H1 (cell line): ENCODE results near the gene RPTOR. TPM values are rescaled to one million over a fixed set of nuclear protein-coding genes. Genes with fewer than 3 reads are reported as not detected.

ENCODE experiments used
- CTCF ChIA-PET: fragments of 300-600 bp; sonication (Branson Sonifier 250); formaldehyde crosslinking; loops from one replicate; lab custom pipeline; 2021; ENCODE audit not compliant: partially characterized antibody; lab: Charles Lee
- POLR2A ChIA-PET: fragments of 300-600 bp; sonication (Branson Sonifier 250); formaldehyde crosslinking; loops from one replicate; lab custom pipeline; 2021; ENCODE audit warnings: inconsistent platforms; ENCODE audit not compliant: partially characterized antibody; lab: Charles Lee
- DNase-seq, 2 experiments: peaks; one replicate each; pipeline versions ENCODE4 v3.0.0 to v3.0.0-alpha.2; 2010 to 2022; ENCODE audit warnings: low spot score in 2 of 2, low read depth in 1 of 2, mixed read lengths in 1 of 2
- FAIRE-seq: peaks from 2 replicates; lab custom pipeline; 2011; peaks lifted over from hg19 to GRCh38; lab: Jason Lieb, UNC
- H2AFZ ChIP-seq: 2 replicates; pipeline ENCODE4 v1.8.1; 2012; ENCODE audit warnings: low read length, inconsistent platforms
- H2AK5ac ChIP-seq: 2 replicates; pipeline ENCODE4 v1.6.1; 2013; ENCODE audit warnings: low read depth, low read length
- H2BK120ac ChIP-seq: replicated peaks from 2 replicates; pipeline ENCODE3; 2013; ENCODE audit warnings: low read depth, low read length, inconsistent platforms
- H2BK12ac ChIP-seq: 2 replicates; pipeline ENCODE4 v1.6.1; 2013; ENCODE audit warnings: low read depth, low read length
- H2BK15ac ChIP-seq: 2 replicates; pipeline ENCODE4 v1.6.1; 2013; ENCODE audit warnings: low read length
- H2BK20ac ChIP-seq: 2 replicates; pipeline ENCODE4 v1.6.1; 2013; ENCODE audit warnings: low read length
- H2BK5ac ChIP-seq: 2 replicates; pipeline ENCODE4 v1.6.1; 2013; ENCODE audit warnings: low read depth, low read length
- H3K14ac ChIP-seq: 2 replicates; pipeline ENCODE4 v1.6.1; 2013; ENCODE audit warnings: inconsistent platforms; ENCODE audit not compliant: insufficient read length
- H3K18ac ChIP-seq: 2 replicates; pipeline ENCODE4 v1.6.1; 2013; ENCODE audit warnings: low read length; ENCODE audit errors: extremely low read depth
- H3K23ac ChIP-seq: 2 replicates; pipeline ENCODE4 v1.6.1; 2013; ENCODE audit warnings: inconsistent platforms; ENCODE audit not compliant: insufficient read length
- H3K23me2 ChIP-seq: 2 replicates; pipeline ENCODE4 v1.6.1; 2013; ENCODE audit warnings: low read depth, low read length
- H3K27ac ChIP-seq: 2 replicates; pipeline ENCODE4 v1.6.1; 2011; ENCODE audit warnings: low read depth, low read length, inconsistent platforms
- H3K27me3 ChIP-seq, 4 experiments: replicated peaks in 1 of 4; 1 replicate in 1 of 4; 2 replicates in 3 of 4; pipeline versions ENCODE4 v1.6.1 to v1.8.1; 2011 to 2013; ENCODE audit warnings: low read length in 3 of 4, mild to moderate bottlenecking in 3 of 4, inconsistent platforms in 2 of 4, mixed read lengths in 2 of 4, moderate library complexity in 1 of 4; ENCODE audit not compliant: control insufficient read depth in 3 of 4, insufficient read depth in 3 of 4; ENCODE audit errors: extremely low read depth in 1 of 4
- H3K36me3 ChIP-seq, 4 experiments: 2 replicates each; pipeline versions ENCODE4 v1.6.1 to v1.8.1; 2011 to 2013; ENCODE audit warnings: mild to moderate bottlenecking in 4 of 4, low read length in 3 of 4, moderate library complexity in 2 of 4, control low read depth in 1 of 4, inconsistent platforms in 1 of 4; ENCODE audit not compliant: insufficient read depth in 4 of 4, control insufficient read depth in 2 of 4
- H3K4ac ChIP-seq: replicated peaks from 2 replicates; pipeline ENCODE3; 2013; ENCODE audit warnings: low read length, low read depth, mixed read lengths, inconsistent platforms; ENCODE audit not compliant: insufficient read length
- H3K4me1 ChIP-seq, 4 experiments: replicated peaks in 1 of 4; 1 replicate in 1 of 4; 2 replicates in 3 of 4; pipeline versions ENCODE4 v1.6.1 to v1.8.1; 2011 to 2013; ENCODE audit warnings: low read length in 3 of 4, inconsistent platforms in 2 of 4, mixed read lengths in 1 of 4; ENCODE audit not compliant: insufficient read depth in 4 of 4, control insufficient read depth in 3 of 4
- H3K4me2 ChIP-seq, 2 experiments: 2 replicates each; pipeline versions ENCODE4 v1.6.1 to v1.8.1; 2011 to 2013; ENCODE audit warnings: low read depth in 2 of 2, low read length in 2 of 2, control low read depth in 1 of 2, inconsistent platforms in 1 of 2, mild to moderate bottlenecking in 1 of 2; ENCODE audit not compliant: insufficient read depth in 1 of 2
- H3K4me3 ChIP-seq, 4 experiments: fragments of 200-600, 300-600 bp in 1 of 4; sonication (generic), shearing (Covaris generic), sonication (Bioruptor Twin) in 1 of 4; 2 replicates each; pipeline versions ENCODE4 v1.5.1 to v1.8.1; 2011 to 2016; ENCODE audit warnings: low read length in 4 of 4, low read depth in 3 of 4, control low read depth in 2 of 4, inconsistent platforms in 2 of 4, mild to moderate bottlenecking in 2 of 4, mixed read lengths in 1 of 4, moderate library complexity in 1 of 4; ENCODE audit not compliant: insufficient read depth in 2 of 4; ENCODE audit errors: extremely low read depth in 1 of 4
- H3K56ac ChIP-seq: replicated peaks from 2 replicates; pipeline ENCODE3; 2013; ENCODE audit warnings: low read depth, mild to moderate bottlenecking, mixed read lengths, low read length, inconsistent platforms; ENCODE audit not compliant: insufficient read length
- H3K79me1 ChIP-seq: 2 replicates; pipeline ENCODE4 v1.6.1; 2013; ENCODE audit warnings: low read depth, low read length, control low read depth
- H3K79me2 ChIP-seq, 2 experiments: 2 replicates each; pipeline versions ENCODE4 v1.6.1 to v1.8.1; 2012 to 2013; ENCODE audit warnings: low read length in 2 of 2, mild to moderate bottlenecking in 2 of 2, inconsistent platforms in 1 of 2; ENCODE audit not compliant: insufficient read depth in 2 of 2, control insufficient read depth in 1 of 2
- H3K9ac ChIP-seq, 4 experiments: replicated peaks in 1 of 4; 1 replicate in 1 of 4; 2 replicates in 3 of 4; pipeline versions ENCODE4 v1.6.1 to v1.8.1; 2011 to 2013; ENCODE audit warnings: low read depth in 3 of 4, low read length in 3 of 4, control low read depth in 2 of 4, mild to moderate bottlenecking in 2 of 4, moderate library complexity in 2 of 4, inconsistent platforms in 1 of 4; ENCODE audit errors: extremely low read depth in 1 of 4
- H3K9me3 ChIP-seq, 2 experiments: 2 replicates each; pipeline versions ENCODE4 v1.6.1 to v1.8.1; 2012 to 2013; ENCODE audit warnings: mild to moderate bottlenecking in 2 of 2, moderate library complexity in 2 of 2, control low read depth in 1 of 2, inconsistent platforms in 1 of 2, low read depth in 1 of 2, low read length in 1 of 2, mixed read lengths in 1 of 2; ENCODE audit not compliant: insufficient read depth in 2 of 2
- H4K20me1 ChIP-seq, 2 experiments: replicated peaks in 1 of 2; 2 replicates each; pipeline versions ENCODE3 to v1.8.1; 2011 to 2013; ENCODE audit warnings: inconsistent platforms in 2 of 2, low read length in 2 of 2, mild to moderate bottlenecking in 1 of 2; ENCODE audit not compliant: insufficient read depth in 2 of 2, control insufficient read depth in 1 of 2
- H4K5ac ChIP-seq: 2 replicates; pipeline ENCODE4 v1.6.1; 2013; ENCODE audit warnings: low read length, low read depth, mixed read lengths, inconsistent platforms; ENCODE audit not compliant: insufficient read length
- H4K8ac ChIP-seq: 2 replicates; pipeline ENCODE4 v1.8.0; 2013; ENCODE audit warnings: mild to moderate bottlenecking, moderate library complexity, low read length, inconsistent platforms; ENCODE audit not compliant: insufficient read depth; ENCODE audit errors: extremely low read depth
- H4K91ac ChIP-seq: replicated peaks from 2 replicates; pipeline ENCODE3; 2013; ENCODE audit warnings: low read length, mixed read lengths, inconsistent platforms; ENCODE audit not compliant: insufficient read length
- CBX8 ChIP-seq: fragments of 300-800, 300-1000 bp; sonication (generic); IDR thresholded peaks from 2 replicates; pipeline ENCODE4 v1.7.1; 2016; ENCODE audit warnings: low read depth, low read length, borderline replicate concordance
- CEBPB ChIP-seq: IDR thresholded peaks from 2 replicates; pipeline ENCODE4 v1.6.1; 2012; ENCODE audit warnings: low read depth, low read length
- CHD2 ChIP-seq: IDR thresholded peaks from 2 replicates; pipeline ENCODE4 v1.6.1; 2012; ENCODE audit warnings: low read length, improper control_type of control experiment
- EP300 ChIP-seq, 2 experiments: IDR thresholded peaks; 1 replicate in 1 of 2; 2 replicates in 1 of 2; pipeline ENCODE4 v1.6.1; 2011 to 2012; ENCODE audit warnings: low read depth in 2 of 2, low read length in 2 of 2, mild to moderate bottlenecking in 2 of 2, borderline replicate concordance in 1 of 2, inconsistent platforms in 1 of 2, moderate library complexity in 1 of 2
- GTF2F1 ChIP-seq: IDR thresholded peaks from 2 replicates; pipeline ENCODE4 v1.6.1; 2012; ENCODE audit warnings: low read depth, low read length, improper control_type of control experiment, borderline replicate concordance
- HDAC2 ChIP-seq, 2 experiments: fragments of 300-600 bp in 1 of 2; sonication (generic) in 1 of 2; IDR thresholded peaks; 2 replicates each; pipeline ENCODE4 v1.6.1; 2011 to 2012; ENCODE audit warnings: low read depth in 2 of 2, low read length in 2 of 2, mild to moderate bottlenecking in 2 of 2, moderate library complexity in 2 of 2, borderline replicate concordance in 1 of 2, inconsistent platforms in 1 of 2
- KDM4A ChIP-seq: IDR thresholded peaks from one replicate; pipeline ENCODE4 v1.7.1; 2012; ENCODE audit warnings: low read depth, mild to moderate bottlenecking, moderate library complexity, low read length, inconsistent platforms; ENCODE audit not compliant: severe bottlenecking
- POU5F1 ChIP-seq: IDR thresholded peaks from 2 replicates; pipeline ENCODE4 v1.6.1; 2011; ENCODE audit warnings: low read depth, mild to moderate bottlenecking, low read length, moderate library complexity
- RXRA ChIP-seq: IDR thresholded peaks from 2 replicates; pipeline ENCODE4 v1.6.1; 2011; ENCODE audit warnings: low read depth, mild to moderate bottlenecking, low read length, moderate library complexity; ENCODE audit not compliant: insufficient read depth
- SAP30 ChIP-seq: fragments of 300-600 bp; sonication (generic); IDR thresholded peaks from 2 replicates; pipeline ENCODE4 v1.7.1; 2012; ENCODE audit warnings: low read length, moderate library complexity, mild to moderate bottlenecking, inconsistent platforms; ENCODE audit not compliant: insufficient read depth, insufficient replicate concordance
- SIRT6 ChIP-seq: IDR thresholded peaks from one replicate; pipeline ENCODE4 v1.7.1; 2012; ENCODE audit warnings: low read length, inconsistent platforms
- TAF1 ChIP-seq: IDR thresholded peaks from 2 replicates; pipeline ENCODE4 v1.6.1; 2011; ENCODE audit warnings: mild to moderate bottlenecking, low read depth, low read length
- TAF7 ChIP-seq: optimal IDR thresholded peaks from 2 replicates; pipeline ENCODE3; 2011; ENCODE audit warnings: low read depth, mild to moderate bottlenecking, inconsistent platforms, low read length, moderate library complexity, borderline replicate concordance
- WGBS, 2 experiments: shearing (Covaris generic) in 1 of 2; methylation state at CpG; one replicate each; pipeline versions ENCODE4 v1.1.6 to v1.1.7; 2013 to 2015; ENCODE audit warnings: low lambda C conversion rate in 2 of 2, mixed read lengths in 2 of 2, inconsistent platforms in 1 of 2, low coverage in 1 of 2, missing lambda C conversion rate in 1 of 2; ENCODE audit not compliant: insufficient replicate concordance in 2 of 2, insufficient coverage in 1 of 2, insufficient read length in 1 of 2; ENCODE audit errors: extremely low coverage in 1 of 2, missing lambda C conversion rate in 1 of 2; 5-methylcytosine and 5-hydroxymethylcytosine counted together
- polyA plus RNA-seq, 7 experiments: library from polyadenylated mRNA; depleted of rRNA in 3 of 7; stranded (reverse) in 5 of 7; unstranded in 2 of 7; fragments of >200 nt in 5 of 7; fragments of 200-250 nt in 2 of 7; gene quantifications; 1 replicate in 5 of 7; 2 replicates in 1 of 7; 4 replicates in 1 of 7; pipeline versions ENCODE4 v1.2.1 to v1.2.3, GENCODE V29; 2011 to 2013; ENCODE audit warnings: missing spikeins in 2 of 7, mixed read lengths in 2 of 7
- total RNA-seq: library from RNA; stranded (reverse); fragmentation: NEBNext Ultra II Directional; extraction: Animal tissue kit (Norgen Biotek cat#: 25700); gene quantifications from 2 replicates; pipeline ENCODE4 v1.2.1, GENCODE V29; 2021

RPTOR gene
- total and polyA plus RNA-seq, 2 of the 8 experiments (the other 6 are each of a cell fraction or from before 2014, with no cell fraction given) = 6.9 to 28.7 TPM

DNA sequence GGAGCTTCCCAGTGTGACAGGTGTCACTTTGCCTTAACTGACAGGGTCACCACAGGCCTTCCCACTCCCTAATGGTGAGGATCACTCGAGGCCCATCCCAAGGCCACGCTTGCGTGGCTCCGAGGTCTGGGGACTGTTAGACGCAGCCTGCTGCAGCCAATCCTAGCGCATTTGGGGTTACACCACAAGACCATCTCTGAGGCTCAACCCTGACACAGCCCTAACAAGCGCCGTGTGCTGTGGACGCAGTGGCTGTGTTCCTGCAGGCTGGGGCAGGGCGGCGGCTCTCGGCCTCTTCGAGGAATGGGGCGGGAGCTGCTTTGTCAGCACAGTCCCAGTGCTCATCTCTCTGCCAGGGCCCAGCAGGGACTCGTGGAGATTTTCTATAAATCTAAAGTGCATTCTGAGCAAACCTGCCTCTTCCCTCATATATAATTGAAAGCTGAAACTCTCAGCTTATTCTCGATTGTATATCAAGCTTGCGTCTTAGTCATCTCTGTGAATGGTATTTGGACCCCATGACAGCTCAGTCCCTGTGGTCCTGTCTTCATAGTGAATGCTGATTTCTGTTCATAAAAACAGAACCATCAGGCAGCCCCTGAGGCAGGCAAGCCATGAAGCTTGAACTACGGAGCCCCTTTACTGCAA is 381.2 kb downstream of the RPTOR start:
- H4K91ac ChIP-seq = no peak overlapping the region
- H3K36me3 ChIP-seq = no peaks in the 10 kb centered on the region; a peak in 2 of 8 replicates
- H3K18ac ChIP-seq = no peak overlapping the region
- no peak overlapping the region for H3K4me2 ChIP-seq
- no peak overlapping the region for H2BK15ac ChIP-seq
- no peaks in the 10 kb centered on the region for H3K79me1 ChIP-seq
- DNase-seq (no peak), FAIRE-seq (no peak)
- peaks cover 0 to 8% (median 3%) of the 10 kb centered on the region in 4 experiments; a peak in 5 of 7 replicates for H3K4me1 ChIP-seq
- no peak overlapping the region for H3K4ac ChIP-seq
- H4K20me1 ChIP-seq = peaks cover 10 to 21% of the 10 kb centered on the region in 2 experiments
- no peak overlapping the region for H2BK20ac ChIP-seq
- no peak overlapping the region for H3K23ac ChIP-seq
- no peak overlapping the region for H2BK5ac ChIP-seq
- H3K4me3 ChIP-seq = no peak overlapping the region
- no peaks in the 10 kb centered on the region for H3K9me3 ChIP-seq
- H4K5ac ChIP-seq = no peak overlapping the region
- ChIA-PET POLR2A (no interaction called here), CTCF (interaction anchor here (0.5 to 1.4 kb wide), 7 partner anchors 12 to 347 kb away, joined by 3 to 5 read pairs (median 4); no protein-coding TSS in a partner anchor)
- H4K8ac ChIP-seq = no peak overlapping the region
- peaks cover 0 to 25% (median 22%) of the 10 kb centered on the region in 4 experiments; a peak in 6 of 7 replicates for H3K27me3 ChIP-seq
- H2AFZ ChIP-seq = no peak overlapping the region
- H3K79me2 ChIP-seq = no peaks in the 10 kb centered on the region
- 86% methylated on average over 18 of the region's 18 CpGs; no CpG with 5 or more reads in 1 of the 2 experiments for WGBS, 2 experiments
- H2AK5ac ChIP-seq = no peak overlapping the region
- H3K14ac ChIP-seq = no peak overlapping the region
- H2BK120ac ChIP-seq = no peak overlapping the region
- TF ChIP-seq KDM4A = no peak
- no peak for TF ChIP-seq RXRA
- no peak for TF ChIP-seq EP300 (IDR thresholded peaks at IDR 0.05; ENCODE audit: borderline replicate concordance in 1 of 2, low read depth in 2 of 2, low read length in 2 of 2)
- no peak for TF ChIP-seq TAF1
- no peak for TF ChIP-seq SIRT6
- TF ChIP-seq CEBPB = no peak
- TF ChIP-seq CHD2 = no peak
- TF ChIP-seq HDAC2 (IDR thresholded peaks at IDR 0.05; ENCODE audit: borderline replicate concordance in 1 of 2, low read depth in 2 of 2, low read length in 2 of 2) = no peak
- TF ChIP-seq TAF7 = no peak
- TF ChIP-seq SAP30 = no peak
- TF ChIP-seq CBX8 = no peak
- no peak for TF ChIP-seq POU5F1
- no peak for TF ChIP-seq GTF2F1
- no peak overlapping the region for H2BK12ac ChIP-seq
- no peaks in the 10 kb centered on the region; the same call in 1 of the 2 replicates for H3K23me2 ChIP-seq
- no peak overlapping the region for H3K27ac ChIP-seq
- H3K9ac ChIP-seq = no peak overlapping the region
- no peak overlapping the region for H3K56ac ChIP-seq
